PC-9 (cell line): ENCODE results near the gene OGFRL1.

Experiments
- EZH2 ChIP-seq: fragments of 200-600 bp; sonication (generic); IDR thresholded peaks from 2 replicates; pipeline ENCODE4 v1.8.0; 2017; ENCODE audit warnings: antibody characterized with exemption, low read depth
- TF ChIP-seq, protein P1 (sequence below): fragments of 200-600 bp; sonication (generic); conservative IDR thresholded peaks from 2 replicates; pipeline ENCODE4 v1.6.1; 2017; ENCODE audit warnings: mixed run types, antibody characterized with exemption, mild to moderate bottlenecking, moderate library complexity

DNA sequence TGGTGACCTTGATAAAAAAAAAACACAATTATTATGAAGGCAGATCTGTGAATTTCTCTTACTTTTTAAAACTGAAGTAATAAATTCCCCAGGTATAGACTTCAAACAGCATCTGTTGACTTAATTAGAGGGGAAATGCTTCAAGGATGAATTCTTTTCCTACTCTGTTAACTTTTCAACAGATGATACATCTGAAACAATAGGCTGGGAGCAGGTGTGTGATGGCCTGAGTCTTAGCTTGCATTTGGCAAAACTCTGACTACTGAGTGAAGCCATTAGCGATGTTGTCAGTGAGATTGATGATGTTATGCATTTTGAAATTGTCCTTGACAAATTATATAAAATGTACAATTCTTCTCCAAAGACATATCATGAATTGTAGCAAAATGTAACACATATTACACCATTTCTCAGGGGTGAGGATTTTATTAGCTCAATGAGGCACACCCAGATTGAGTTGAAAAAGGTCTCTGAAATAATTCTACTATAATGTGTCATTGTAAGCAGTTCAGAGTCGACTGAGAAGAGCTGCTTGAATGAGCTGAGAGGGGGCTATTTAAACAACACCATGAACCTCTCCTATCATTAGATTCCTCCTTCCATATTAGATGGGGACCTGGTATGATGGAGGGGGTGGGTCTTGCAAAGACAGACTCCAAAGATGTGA lies 39.6 kb upstream of the OGFRL1 start:
- TF ChIP-seq, protein P1, sequence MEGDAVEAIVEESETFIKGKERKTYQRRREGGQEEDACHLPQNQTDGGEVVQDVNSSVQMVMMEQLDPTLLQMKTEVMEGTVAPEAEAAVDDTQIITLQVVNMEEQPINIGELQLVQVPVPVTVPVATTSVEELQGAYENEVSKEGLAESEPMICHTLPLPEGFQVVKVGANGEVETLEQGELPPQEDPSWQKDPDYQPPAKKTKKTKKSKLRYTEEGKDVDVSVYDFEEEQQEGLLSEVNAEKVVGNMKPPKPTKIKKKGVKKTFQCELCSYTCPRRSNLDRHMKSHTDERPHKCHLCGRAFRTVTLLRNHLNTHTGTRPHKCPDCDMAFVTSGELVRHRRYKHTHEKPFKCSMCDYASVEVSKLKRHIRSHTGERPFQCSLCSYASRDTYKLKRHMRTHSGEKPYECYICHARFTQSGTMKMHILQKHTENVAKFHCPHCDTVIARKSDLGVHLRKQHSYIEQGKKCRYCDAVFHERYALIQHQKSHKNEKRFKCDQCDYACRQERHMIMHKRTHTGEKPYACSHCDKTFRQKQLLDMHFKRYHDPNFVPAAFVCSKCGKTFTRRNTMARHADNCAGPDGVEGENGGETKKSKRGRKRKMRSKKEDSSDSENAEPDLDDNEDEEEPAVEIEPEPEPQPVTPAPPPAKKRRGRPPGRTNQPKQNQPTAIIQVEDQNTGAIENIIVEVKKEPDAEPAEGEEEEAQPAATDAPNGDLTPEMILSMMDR: no peak
- no peak for TF ChIP-seq EZH2
